ENCODE data around the gene LNX1.

Gene LNX1

DNA sequence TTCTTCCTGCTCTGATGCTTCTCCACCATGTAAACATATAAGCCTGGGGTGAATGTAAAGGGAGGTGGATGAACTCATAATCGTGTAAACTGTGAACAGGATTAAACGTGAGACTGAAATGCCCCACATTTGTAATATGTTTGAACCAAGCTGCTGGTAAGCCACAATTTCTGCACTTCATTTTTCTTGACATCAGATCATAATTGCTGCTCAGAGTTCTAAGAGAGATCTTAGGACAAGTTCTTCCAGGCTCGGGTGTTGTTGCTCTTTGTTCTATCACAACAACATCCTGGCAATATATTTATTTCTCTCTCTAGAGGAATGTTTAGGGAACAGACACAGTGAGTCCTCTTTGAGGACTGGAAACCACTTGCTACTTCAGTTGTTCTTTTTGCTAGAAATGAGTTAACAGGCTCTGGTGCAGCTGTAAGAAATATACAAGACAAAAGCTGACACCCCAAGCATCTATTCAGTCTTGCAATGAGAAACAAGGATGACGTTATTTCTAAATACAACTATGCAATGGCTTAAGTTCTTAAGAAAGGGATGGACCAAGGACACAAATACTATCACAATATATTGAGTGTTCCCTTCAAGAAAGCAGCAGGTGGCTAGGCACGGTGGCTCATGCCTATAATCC is 59.6 kb downstream of the LNX1 start:
- no peak for DNase-seq

DNA sequence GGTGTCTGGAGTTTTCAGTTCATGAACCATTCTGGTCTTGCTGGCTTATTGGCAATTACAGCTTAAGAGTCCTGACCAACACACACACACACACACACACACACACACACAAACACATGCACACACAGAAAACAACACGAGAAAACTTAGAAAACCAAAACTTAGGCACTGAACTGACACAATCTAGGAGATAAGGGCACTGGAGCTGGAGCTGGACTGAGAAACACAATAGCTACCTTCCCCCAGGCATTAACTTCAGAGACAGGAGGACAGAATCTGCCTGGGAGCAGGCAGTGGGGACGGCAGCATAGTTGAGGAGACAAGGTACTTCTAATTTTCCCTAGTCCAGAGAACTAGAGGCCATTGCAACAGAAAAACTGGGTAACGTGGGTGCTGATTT is 62.3 kb downstream of the LNX1 start:
- no peak for DNase-seq

DNA sequence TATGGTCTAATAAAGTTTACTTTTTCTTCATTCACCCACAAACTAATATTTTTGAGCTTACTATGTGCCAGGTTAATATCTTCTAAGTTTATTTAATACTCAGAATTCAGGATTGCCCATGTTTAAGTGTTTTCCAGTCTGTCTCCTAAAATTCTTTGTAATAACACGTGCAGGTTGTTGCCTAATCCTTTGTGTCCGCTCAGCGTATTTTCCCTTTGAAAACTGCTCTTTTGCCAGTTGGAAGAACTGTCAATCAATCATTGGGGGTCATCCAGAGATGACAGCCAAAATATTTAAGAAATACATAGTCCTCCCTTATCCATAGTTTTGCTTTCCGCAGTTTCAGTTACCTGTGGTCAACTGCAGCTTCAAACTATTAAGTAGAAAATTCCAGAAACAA is 63.4 kb downstream of the LNX1 start:
- DNase-seq, result no peak

- DNase-seq, result no peak
These were observed 64.0 kb downstream of the LNX1 start for GRCh38 chr4:53527326-53527725.

DNA sequence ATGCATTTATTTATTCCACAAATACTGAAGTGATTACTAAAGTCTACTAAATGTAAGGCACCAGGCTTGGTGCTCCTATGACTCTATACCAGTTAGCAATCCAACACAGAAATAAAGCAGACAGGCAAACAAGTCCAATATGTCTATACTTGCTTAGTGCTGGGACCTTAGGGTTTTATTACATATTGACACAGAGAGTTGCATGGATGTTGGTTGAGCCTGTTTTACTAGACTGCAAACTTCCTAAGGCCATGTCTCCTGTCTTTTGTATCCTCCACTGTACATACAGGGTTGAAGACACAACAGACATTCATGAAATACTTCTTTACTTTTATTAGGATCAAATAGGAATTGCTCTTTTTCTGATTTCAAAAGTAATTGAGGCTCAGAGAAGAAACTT is 69.0 kb downstream of the LNX1 start:
- peak; percentile 4 for DNase-seq

DNA sequence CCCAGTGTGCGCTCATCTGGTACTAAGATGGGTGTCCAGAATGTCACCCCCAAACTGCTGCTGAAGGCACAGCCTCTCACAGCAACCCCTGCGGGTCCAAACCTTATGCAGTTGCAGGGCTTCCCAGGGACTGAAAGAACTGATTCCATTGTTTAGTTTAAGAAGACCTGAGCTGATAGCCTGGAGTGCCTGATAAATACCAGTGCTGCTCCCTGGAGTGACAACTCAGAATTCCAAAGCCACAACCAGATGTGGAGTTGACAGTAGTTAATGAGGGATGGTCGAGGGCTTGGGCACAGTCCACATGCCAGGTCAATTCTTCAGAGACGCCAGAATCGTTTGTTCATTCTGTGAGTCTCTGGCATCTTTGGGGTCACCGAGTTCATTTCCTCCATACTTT is 71.2 kb downstream of the LNX1 start:
- no peak for DNase-seq

DNA sequence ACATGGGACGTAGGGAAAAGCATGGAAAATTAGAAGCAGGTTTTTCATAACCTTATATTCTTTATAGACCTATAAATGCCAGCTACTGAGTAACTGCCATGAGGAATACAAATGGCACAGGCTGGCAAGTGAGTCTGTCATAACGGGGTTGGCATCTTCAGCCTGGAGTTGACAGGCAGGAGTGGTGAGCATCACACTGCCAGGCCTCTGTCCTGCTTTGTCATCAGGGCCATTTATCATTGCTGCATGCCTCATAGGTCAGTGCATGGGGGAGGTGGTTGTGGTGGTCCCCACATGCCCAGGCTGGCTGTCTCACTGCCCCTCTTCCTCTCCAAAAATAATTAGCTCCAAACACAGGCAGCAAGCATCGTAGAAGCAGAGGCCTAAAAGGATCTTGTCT is 72.5 kb downstream of the LNX1 start:
- no peak for DNase-seq

GRCh38 chr4:53515076-53515475 is 76.2 kb downstream of the LNX1 start:
- no peak for DNase-seq

DNA sequence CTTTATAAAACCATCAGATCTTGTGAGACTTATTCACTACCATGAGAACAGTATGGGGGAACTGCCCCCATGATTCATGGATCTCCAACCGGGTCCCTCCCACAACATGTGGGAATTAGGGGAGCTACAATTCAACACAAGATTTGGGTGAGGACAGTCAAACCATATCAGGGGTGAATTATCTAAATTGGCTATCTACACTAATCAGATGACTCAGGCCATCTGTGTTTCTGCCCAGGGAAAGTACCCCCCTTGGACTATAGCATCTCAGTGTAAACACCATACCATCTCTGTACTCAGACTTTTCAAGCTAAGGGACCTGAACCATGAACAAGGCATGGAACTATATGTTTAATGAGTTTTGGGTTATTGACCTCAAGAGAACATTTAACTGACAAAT is 76.8 kb downstream of the LNX1 start:
- no peak for DNase-seq

GRCh38 chr4:53512608-53513007 is 78.7 kb downstream of the LNX1 start:
- no peak for DNase-seq

GRCh38 chr4:53511014-53511413 is 80.3 kb downstream of the LNX1 start:
- no peak for DNase-seq

- DNase-seq, result no peak
These were observed 81.0 kb downstream of the LNX1 start for GRCh38 chr4:53510321-53510720.

DNA sequence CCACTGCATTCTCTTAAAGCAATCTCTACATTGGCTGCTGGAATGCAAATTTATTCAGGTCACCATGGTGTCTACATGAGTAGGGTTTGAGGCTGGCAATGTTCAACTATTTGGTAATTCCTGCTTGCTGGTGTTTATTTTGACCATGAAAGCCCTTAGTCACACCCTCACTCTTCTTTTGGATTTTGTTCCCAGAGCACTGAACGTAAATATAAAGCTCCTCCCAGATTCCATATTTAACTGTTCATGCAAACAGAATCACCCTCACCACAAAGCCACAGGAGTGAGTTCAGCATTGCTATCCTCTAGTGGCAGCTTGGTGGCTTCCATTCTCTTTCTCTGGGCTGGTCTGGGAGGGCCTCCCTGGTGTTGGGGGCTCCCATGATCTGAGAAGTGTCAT is 82.8 kb downstream of the LNX1 start:
- no peak for DNase-seq

DNA sequence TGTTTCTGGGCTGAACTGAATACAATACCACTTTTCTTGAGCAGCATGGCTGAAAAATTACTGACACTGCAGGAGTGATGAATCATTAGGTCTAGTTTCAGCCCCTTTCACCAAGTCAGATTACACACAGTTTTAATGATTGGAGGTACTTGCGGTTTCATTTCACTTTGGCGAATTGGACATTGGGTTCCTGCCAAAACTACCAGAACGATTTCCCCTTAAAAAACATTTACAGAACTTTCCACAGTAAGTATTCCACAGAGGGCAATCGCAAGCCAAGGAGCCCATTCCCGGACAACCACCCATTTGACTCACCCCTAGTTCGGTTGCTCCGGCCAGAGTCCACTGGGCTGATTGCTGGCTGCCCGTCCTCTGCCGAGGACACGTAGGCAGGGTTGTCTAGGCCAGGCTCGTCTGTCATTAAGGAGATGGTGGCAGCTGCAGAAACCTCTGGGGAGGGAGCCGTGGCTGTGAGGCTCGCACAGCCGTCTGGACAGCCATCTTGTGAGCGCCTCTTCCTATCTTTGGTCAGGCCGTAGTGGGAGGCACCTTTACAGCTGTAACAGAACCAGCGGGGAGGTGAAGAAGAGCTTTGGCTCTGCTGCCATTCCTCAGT is 83.5 kb downstream of the LNX1 start:
- DNase-seq, result no peak

GRCh38 chr4:53507058-53507457 is 84.2 kb downstream of the LNX1 start:
- no peak for DNase-seq

- DNase-seq, result no peak
These were observed 85.3 kb downstream of the LNX1 start for GRCh38 chr4:53505947-53506346.

GRCh38 chr4:53502094-53502493 is 89.2 kb downstream of the LNX1 start:
- DNase-seq, result no peak

GRCh38 chr4:53501561-53501960 is 89.7 kb downstream of the LNX1 start:
- DNase-seq, result no peak

- no peak for DNase-seq
These were observed 90.7 kb downstream of the LNX1 start for GRCh38 chr4:53500546-53500945.

DNA sequence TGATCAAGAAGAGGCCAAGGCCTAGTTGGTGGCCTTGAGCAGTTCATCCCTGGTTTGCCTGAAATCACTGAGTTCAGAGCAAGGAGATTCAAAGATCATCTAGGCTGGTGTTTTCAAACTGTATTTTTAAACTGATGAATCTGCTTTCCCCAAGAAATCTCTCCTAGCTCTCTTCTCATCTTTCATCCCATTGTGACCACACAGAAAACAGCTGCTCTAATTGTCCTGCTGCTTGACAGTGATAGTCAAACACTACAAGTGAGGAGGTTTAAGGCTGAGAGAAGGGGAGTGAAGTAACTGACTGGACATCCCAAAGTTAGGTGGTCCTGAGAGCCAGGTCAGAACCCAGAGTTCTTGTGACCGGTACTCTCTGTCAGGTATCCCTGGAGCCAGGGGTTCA is 91.5 kb downstream of the LNX1 start:
- no peak for DNase-seq

DNA sequence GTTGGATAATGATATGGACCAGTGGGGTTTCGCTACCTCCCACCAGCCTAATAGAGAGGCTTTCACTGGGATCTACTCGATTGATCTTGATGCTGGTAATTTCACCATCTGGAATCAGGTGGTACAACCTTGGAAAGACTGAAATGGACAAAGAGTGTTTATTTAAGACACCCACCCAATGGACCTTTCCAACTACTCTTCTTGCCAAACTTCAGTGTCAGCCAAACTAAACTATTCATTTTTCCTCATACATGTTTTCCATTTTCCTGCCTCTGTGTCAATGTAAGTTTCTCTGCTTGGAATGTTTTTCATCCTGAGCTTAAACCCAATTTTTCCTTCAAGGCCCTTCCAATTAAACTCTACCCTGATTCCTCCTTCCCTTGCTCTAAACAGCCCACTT is 92.6 kb downstream of the LNX1 start:
- DNase-seq, result no peak

- DNase-seq, result no peak
These were observed 93.6 kb downstream of the LNX1 start for GRCh38 chr4:53497487-53498244.

DNA sequence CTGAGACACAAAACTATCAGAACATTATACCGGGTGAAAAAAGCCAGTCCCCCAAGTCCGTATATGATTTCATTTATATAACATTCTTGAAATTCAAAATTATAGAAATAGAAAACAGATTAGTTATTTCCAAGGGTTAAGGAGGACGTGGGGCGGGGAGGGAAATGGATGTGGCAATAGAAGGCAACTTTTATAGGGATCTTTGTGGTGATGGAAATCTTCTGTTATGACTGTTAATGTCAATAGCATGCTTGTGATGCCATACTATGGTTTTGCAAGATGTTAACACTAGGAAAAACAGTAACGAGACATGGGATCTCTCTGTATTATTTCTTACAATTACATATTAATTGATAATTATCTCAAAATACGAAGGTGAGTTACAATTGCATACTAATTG is 96.4 kb downstream of the LNX1 start:
- no peak for DNase-seq

- peak; percentile 60 for DNase-seq
These were observed 100.2 kb downstream of the LNX1 start for GRCh38 chr4:53490965-53491622.
